Activated naive CD4-positive, alpha-beta T cell treated with anti-CD3 and anti-CD28 coated beads, Interleukin-2, amount 50 U/mL, for 16 hours (primary cell): Measurements from ENCODE around the gene TMEM59L.

Experiments used
- DNase-seq: peaks from one replicate; pipeline ENCODE4 v3.0.0-alpha.2; 2020

Gene TMEM59L

GRCh38 chr19:18660051-18660910 is 47.6 kb downstream of the TMEM59L start:
- DNase-seq = no peak

GRCh38 chr19:18660939-18661670 is 48.4 kb downstream of the TMEM59L start:
- DNase-seq = no peak

DNA sequence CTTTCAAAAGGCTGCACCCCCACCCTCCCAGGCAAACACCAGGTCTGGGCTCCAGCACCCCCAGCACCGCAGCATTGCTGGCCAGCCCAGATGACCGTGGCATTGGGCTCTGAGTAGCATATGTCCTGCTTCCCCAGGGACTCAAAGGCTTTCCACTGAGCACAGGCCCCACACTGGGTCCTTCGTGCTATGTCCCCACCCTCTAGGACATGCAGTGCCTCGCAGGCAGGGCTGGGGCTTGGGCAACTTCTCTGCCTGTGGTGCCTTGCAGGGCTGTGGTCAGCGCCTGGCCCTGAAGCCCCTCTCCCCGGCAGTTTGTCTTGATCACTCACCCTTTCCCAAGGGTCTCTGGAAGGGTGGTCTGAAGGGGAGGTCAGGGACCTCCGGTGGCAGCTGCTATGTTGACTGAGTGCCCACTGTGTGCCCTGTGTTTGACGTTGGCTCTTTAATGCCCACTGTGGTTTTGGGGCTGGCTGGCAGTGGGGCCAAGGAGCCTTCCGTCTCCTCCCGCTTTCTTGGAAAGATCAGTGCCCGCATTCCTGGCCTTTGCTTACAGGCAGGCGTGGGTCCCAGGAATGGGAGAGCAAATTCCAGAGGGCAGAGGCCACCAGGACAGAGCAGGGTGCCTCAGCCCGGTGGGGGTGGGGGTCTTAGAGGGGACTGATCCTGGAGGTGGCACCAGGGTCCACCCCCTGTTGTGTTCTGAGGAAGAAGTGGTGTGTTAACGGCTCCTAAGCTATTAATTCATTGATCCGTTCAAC is 50.5 kb downstream of the TMEM59L start:
- DNase-seq = no peak

- no peak for DNase-seq
Observed at GRCh38 chr19:18663940-18664530, 51.4 kb downstream of the TMEM59L start.

GRCh38 chr19:18665771-18666202 is 53.1 kb downstream of the TMEM59L start:
- DNase-seq = no peak

DNA sequence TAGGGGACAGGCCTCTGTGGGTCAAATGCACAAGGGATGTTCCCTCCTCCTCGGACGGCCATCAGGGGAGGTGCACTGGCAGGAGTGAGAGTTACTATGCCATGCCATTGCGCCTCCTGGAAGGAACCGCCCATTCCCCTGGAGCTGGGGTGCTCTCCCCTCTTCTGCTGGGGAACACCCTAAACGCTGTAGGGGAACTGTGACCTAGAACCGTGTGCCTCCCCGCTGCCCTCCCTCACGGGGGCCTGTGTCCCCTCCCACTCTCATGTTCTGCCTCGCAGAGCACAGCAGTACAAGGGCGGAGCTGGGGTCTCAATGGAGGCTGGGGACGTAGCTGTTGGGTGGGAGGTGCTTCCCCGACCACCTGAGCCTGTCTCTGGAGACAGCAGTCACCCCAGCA is 53.6 kb downstream of the TMEM59L start:
- DNase-seq = no peak

DNA sequence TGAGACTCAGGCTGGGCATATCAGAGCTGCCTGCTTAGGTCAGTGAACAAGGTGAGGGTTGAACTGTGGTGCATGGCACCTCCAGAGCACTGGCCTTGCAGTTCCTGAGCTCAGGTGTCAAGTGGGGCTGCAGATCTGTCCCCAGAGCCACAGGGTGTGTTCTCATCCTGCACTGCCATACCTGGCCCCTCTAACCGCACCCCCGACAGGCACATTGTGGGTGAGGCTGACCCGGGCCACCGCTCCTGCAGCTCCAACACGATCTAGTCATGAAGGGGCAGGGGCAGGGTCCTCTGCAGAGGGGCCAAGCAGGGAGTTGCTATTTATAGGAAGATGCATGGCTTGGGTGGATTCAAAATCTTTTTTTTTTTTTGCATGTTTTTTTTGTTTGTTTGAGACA is 54.1 kb downstream of the TMEM59L start:
- DNase-seq = no peak

DNA sequence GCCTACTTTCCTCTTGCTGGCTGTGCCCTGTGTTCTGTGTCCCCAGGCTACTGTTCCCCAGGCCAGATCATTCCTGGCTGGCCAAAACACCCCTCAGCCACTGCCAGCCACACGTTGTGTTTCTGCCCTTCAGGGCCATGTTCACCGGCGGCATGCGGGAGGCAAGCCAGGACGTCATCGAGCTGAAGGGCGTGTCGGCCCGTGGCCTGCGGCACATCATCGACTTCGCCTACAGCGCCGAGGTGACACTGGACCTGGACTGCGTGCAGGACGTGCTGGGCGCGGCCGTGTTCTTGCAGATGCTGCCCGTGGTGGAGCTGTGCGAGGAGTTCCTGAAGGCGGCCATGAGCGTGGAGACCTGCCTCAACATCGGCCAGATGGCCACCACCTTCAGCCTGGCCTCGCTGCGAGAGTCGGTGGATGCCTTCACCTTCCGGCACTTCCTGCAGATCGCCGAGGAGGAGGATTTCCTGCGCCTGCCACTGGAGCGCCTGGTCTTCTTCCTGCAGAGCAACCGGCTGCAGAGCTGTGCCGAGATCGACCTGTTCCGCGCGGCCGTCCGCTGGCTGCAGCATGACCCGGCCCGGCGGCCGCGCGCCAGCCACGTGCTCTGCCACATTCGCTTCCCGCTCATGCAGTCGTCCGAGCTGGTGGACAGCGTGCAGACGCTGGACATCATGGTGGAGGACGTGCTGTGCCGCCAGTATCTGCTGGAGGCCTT is 55.0 kb downstream of the TMEM59L start:
- no peak for DNase-seq

- DNase-seq = no peak
Observed at GRCh38 chr19:18668252-18668631, 55.6 kb downstream of the TMEM59L start.

GRCh38 chr19:18668744-18669523 is 56.3 kb downstream of the TMEM59L start:
- DNase-seq = no peak

DNA sequence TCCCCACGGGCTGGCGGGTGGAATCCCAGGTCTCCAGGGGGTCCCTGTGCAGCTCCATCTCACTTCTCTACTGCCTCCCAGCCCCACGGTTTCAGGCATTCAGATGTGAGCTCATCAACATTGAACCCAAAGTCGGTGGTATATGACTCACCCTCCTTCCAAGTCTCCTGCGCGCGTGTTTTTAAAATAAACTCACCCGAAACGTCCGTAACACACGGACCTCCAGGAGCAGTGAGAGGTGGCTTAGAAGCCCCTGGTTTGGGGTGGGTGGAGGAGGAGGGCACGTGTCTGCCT is 56.8 kb downstream of the TMEM59L start:
- DNase-seq = no peak

GRCh38 chr19:18669883-18670282 is 57.2 kb downstream of the TMEM59L start:
- no peak for DNase-seq

- no peak for DNase-seq
Observed at GRCh38 chr19:18670312-18670711, 57.6 kb downstream of the TMEM59L start.
